Cortex of kidney (tissue), 1 donor: ENCODE measurements around the gene DHFR2.
"Not testable (repeated sequence)": the region's sequence is repeated elsewhere in the genome, so short reads cannot be mapped to it uniquely, and the experiment has no call there.

Source experiments
- DNase-seq: peaks from one replicate; lab custom pipeline; 2025; lab: John Stamatoyannopoulos, UW

The DHFR2 gene

DNA sequence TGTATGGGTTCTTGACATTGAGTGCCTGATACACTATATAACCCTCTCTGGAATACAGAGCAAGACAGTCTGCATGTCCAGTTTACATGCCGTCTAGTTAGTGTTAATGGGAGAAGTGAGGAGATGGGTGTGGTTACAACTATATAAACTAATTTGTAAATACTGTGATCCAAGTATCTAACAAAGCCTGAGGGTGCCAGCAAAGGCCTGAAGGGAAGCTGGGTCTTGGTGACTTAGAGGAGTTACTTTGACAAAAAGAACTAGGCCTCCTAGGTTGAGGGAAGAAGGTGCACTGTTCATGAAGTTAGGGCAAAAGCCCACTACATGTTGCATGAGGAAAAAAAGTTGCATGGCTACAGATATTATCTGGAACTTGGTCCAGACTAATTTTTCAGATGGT, 2.4 kb upstream of the DHFR2 start:
- DNase-seq, result no peak

DNA sequence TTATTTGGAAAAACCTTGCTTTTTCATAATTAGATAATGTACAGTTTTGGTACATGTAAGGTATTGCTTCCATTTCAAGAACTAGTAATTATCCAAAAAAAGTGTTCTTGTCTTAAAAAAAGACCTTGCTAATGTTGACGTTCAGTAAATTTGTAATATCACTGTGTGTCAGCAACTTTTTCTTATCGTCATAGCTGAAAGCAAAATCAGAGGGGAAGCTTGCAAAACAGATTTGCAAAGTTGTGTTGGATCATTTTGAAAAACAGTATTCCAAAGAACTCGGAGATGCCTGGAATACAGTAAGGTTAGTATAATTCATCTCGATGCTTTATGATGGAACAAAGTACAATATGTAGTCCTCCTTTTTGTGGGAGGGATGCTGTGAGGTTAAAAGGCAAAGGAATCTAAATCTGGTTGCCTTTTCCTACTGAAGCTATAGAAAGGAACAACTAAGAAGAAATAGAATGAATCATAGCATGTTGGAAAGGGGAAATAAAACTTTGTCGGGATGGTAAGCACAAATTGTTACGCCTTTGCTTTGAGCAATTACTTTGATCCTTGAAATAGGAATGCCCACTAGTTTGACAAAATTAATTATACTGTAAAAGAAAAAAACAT, 1.6 kb upstream of the DHFR2 start:
- DNase-seq, result no peak

DNA sequence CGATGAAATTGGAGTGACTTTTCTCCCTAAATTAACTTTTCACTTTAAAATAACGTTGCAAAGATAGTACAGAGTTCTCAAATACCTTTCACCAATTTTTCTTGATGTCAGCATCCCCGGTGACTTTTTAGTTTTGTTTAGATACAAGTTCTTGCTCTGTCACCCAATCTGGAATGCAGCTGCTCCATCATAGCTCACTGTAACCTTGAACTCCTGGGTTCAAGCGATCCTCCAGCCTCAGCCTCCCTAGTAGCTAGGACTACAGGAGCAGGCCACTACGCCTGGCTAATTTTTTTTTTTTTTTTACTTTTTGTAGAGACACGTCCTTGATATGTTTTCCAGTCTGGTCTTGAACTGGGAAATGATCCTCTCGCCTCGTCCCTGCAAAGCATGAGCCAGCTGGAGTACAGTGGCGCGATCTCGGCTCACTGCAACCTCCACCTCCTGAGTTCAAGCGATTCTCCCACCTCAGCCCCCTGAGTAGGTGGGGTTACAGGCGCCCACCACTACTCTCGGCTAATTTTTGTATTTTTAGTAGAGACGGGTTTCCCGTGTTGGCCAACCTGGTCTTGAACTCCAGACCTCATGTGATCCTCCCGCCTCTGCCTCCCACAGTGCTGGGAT, 892 bp upstream of the DHFR2 start:
- no peak for DNase-seq

DNA sequence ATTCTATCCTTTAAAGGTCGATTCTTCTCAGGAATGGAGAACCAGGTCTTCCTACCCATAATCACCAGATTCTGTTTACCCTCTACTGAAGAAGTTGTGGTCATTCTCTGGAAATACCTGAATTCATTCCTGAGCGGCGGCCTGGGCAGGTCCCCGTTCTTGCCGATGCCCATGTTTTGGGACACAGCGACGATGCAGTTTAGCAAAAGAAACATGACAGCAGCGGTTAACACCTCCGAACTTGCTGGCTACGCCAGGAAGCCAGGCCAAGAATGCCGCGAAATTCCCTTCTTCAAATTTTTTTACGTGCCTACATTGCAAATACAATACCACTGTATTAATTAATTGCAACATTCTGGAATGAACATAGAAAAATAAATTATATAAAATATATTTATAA, 1.4 kb downstream of the DHFR2 start:
- DNase-seq, result no peak

DNA sequence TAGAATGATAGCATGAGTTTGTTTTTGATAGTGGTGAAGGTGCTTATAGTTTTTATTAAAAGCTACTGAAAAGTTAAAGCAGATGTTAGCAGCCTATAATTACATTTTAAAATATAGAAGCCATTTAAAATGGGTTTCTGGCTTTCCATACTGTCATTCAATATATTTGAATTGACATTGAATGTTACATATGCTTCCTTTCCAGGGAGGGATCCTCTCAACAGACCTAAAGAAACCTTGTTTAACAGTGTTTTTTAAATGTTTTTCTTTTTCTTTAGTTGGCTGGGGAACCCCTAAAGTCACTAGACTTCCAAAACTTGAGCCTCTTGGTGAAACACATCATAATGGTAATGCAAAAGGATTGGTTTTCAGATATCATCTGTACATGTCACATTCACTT, 12.2 kb downstream of the DHFR2 start:
- DNase-seq, result no peak

DNA sequence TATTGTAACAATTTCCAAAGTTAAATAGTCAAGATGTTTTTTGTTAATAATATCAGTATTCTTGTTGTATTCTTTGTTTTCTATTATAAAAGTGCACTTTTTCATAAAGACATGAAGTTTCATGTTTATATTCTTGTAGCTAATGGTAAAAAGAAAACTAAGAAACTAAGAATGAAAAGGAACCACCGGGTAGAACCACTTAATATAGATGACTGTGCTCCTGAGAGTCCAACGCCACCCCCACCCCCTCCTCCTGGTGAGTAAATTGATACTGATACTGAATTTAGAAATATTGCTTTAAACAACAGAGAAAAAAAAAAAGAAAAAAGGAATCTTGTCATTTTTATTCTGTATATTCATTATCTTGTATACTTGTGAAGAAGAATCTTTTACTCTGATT, 13.4 kb downstream of the DHFR2 start:
- DNase-seq, result no peak

DNA sequence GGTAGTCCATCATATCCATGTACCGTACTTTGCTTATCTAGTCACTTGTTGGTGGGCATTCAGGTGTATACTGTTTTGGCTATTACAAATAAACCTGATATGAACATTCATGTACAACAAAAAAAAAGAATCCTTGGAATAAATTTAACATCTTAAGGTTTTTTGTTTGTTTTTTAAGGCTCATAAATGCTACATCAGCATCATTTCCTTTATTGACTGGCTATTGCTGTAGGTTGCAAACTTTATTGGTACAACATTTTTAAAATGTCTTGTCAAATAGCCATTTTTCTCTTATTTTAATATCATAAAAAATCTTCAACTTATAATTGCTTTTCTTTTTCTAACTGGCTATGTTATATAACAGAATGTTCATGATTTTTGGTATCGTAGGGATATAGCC, 16.2 kb downstream of the DHFR2 start:
- no peak for DNase-seq

DNA sequence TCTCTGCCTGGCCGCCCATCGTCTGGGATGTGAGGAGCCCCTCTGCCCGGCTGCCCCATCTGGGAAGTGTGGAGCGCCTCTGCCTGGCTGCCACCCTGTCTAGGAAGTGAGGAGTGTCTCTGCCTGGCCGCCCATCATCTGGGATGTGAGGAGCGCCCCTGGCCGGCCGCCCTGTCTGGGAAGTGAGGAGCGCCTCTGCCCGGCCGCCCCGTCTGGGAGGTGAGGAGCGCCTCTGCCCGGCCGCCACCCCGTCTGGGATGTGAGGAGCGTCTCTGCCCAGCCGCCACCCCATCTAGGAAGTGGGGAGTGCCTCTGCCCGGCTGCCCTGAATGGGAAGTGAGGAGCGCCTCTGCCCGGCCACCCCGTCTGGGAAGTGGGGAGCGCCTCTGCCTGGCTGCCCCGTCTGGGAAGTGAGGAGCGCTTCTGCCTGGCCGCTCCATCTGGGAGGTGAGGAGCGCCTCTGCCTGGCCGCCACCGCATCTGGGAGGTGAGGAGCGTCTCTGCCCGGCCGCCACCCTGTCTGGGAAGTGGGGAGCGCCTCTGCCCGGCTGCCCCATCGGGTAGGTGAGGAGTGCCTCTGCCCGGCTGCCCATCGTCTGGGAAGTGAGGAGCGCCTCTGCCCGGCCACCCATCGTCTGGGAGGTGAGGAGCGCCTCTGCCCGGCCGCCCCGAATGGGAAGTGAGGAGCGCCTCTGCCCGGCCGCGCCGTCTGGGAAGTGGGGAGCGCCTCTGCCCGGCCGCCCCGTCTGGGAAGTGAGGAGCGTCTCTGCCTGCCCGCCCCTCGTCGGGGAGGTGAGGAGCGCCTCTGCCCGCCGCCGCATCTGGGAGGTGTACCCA, 18.4 kb downstream of the DHFR2 start:
- not testable (repeated sequence) for DNase-seq

DNA sequence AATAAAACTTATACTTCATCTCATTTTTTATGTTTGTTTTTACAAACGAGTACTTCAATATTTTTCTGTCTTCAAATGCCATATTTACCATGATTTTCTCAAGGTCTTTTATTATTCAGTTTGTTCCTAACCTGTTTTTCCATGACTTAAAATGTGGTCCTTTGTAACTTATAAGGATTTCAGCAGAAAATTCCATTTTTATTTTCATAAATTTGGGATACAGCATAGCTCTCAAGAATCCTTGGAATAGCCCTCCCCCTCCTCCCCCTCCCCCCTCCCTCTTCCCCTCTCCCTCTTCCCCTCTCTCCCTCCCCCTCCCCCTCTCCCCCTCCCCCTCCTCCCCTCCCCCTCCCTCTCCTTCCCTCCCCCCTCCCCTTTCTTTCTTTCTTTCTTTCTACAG, 19.4 kb downstream of the DHFR2 start:
- DNase-seq, result no peak

DNA sequence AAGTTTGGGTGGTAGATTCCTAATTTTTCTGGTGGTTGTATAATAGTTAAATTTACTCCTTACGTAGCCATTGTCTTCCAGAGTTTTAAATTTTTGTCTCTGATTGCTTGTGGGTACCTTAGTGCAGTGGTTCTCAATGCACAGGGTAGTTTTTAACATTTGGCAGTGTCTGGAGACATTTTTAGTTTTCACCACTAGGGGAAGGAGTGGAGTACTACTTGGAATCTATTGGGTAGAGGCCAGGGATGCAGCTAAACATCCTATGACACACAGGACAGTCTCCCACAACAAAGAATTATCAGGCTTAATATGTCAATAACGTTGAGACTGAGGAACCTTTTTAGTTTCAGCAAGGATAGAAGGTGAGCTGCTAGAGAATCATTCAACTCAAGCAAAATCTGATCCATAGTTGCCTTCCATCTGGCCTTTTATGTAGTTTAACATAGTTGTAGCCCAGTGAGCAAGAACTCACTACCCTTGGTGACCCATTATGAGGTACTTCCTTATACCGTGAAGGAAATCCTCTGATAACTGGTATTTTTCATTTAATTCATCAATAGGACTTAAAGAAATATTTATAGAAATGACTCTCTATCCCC, 25.7 kb downstream of the DHFR2 start:
- DNase-seq, result no peak

DNA sequence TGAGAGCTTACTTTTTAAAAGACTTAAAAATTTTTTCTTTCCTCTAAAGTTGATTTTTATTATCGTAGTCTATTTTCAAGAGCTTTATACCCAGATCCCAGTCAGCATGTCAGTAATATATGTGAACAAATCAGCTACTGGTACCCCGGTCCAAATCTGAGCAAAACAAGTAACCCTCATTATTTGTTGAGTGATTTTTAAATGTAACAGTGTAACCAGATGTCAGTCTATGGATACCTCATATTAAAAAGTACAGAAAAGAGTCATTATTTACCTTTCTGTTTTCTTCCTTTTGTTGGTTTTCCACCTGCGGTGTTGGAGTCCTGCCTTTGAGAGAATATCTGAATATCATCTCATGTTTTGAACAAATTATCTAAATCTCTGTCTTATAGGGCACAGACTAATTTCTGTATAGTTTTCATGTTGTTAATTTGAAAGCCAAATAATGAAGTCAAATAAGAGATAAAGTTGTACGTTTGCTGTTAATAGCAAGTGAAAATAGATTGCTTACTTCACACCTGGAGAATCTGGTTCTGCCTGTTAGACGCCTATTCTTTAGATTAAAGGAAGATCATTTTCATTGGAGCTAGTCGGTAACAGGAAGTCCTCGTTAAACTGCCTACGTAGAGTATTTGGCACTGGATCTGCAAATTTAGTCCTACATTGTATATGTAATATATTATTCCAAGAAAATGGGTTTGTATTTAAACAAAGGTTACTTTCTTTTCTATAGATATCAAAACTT, 34.5 kb downstream of the DHFR2 start, which contains the start of gene STX19:
Gene STX19 (minus strand): TSS at position 505 of the 745 bp plus-strand sequence. CDS start 13,328 bp downstream, outside the sequence.
- no peak for DNase-seq

DNA sequence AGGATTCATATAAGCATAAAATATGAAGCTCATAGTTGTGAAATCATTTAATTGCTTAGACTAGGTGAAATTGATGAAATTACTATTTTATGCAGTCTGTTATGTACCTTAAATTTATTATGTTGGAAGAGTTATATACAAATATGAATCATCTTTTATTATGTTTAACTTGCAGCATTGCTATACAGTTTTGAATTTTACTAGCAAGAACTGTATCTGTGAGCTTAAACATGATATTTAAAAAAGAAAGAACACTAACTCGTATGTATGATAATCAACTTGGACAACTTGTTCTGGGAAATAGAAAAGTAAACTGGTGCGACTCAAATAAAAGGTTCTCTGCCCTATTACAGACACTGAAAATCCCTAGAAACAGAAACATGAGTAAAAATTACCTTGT, 36.1 kb downstream of the DHFR2 start:
- DNase-seq, result no peak

DNA sequence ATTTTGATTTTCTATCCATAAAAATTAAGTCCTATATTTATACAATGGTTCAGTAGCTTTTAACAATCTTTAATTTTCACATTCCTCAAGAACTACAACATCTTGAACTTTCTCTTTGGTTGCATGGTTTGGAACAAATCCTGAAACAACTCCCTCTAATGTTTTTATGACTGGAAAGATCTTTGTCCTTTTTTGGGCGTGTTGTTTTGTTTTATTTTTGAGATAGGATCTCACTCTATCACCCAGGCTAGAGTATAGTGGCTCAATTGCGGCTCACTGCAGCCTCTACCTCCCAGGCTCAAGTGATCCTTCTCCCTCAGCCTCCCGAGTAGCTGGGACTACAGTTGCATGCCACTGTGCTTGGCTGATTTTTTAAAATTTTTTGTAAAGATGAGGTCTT, 38.3 kb downstream of the DHFR2 start:
- DNase-seq, result no peak

DNA sequence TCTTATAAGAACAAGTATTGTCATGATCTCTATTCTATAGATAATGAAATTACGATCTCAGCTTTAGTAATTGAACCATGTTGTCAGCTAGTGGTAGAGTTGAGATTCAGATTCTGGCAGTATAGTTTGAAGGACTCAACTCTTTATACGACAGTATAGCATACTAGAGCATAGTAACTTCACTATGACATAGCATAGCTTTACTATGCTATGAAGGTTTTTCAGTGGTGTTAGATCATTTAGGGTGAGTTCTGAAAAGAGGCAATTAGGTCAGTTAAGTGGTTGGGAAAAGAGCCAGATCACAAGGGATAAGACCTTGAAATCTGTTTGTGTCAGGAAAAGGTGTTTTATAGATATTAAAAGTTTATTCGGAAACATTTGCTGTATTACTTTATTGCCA, 42.4 kb downstream of the DHFR2 start:
- no peak for DNase-seq

DNA sequence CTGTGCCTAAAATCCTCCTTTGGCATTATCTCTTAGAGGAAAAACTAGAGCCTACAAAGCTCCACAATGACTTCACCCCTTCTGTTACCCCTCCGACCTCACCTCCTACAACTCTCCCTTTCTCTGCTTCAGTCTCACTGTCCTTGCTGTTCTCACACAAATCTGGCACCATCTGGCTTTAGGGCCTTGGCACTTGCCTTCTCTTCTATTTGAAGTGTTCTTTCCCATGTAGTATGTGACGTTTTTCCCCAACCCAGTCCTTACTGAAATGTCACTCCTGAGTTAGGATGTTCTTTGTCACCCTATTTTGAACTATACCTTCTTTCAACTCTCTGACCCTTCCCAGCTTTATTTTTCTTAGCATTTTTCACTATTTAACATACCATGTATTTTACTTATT, 43.1 kb downstream of the DHFR2 start:
- DNase-seq, result no peak

DNA sequence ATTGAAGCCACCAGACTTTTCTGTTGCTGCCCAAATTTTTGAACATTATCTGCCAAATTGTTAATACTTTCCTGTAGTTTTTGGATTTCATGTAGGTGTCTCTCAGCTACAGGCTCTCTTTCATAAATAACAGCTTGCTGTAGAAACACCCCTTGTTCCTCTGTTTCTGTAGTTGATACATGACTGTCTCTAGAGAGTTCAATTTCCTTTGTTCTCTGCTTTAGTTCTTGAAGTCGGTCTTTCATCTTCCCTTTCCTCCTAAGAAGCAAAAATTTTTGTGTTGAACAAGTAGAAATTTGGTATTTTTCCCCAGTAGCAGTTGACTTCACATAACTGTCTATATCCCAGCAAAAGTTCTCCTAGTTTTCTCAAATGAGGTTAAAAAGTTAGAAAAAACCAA, 47.7 kb downstream of the DHFR2 start:
- DNase-seq, result no peak

DNA sequence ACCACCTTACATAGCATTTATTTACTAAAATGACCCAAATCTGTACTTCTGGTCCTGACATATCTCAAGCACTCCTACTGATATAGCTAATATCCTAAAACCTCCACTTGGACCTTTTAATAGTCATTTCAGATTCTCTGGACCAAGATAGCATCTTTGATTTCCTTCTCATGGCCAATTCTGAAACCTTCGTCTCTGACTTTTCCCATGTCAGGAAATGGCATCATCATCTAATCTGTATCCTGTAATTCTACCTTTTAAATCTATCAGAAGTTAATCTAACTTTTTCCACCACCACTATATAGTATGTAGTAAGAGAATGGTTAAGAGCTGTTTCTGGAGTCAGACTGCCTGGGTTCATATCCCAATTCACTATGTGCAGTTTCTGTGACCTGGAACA, 50.5 kb downstream of the DHFR2 start:
- no peak for DNase-seq

DNA sequence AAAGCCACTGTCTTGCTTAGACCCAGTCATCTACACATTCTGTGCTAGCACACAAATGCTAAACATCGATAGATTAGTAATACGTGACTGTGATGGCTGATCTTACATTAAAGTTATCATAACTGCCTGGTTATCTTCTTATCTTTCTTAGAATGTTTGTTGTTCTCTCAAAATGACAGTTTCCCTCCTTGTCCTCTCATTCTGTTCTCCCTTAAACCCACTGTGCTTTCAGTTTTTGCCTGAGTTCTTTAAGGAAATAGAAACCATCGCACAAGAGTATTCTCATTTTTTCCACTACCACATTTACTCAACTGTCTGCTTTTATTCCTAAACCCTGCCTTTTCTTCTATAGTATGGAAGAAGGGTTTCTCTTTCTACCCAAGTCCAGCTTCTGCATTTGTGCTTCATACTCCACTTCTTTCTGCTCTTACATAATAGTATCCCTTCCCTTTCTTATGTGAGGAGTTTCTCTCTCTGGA, 51.4 kb downstream of the DHFR2 start:
- no peak for DNase-seq

DNA sequence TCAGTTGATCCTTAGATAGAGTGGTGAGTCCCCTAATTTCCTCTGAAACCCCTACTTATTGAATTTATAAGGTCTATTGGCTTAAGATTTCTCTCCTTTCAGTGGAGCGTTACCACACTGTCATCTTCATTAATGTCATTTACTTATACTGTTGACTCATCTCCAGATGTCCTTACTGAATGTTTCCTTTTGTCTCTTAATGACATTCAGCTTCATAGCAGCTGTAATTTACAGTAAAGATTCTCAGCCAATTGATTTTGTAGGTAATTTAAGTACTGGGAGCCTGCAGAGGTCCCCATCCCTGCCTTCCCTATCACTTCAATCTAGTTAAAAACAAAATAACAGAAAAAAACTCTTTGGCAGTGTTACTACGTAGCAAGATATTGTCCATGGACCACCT, 53.1 kb downstream of the DHFR2 start:
- no peak for DNase-seq

DNA sequence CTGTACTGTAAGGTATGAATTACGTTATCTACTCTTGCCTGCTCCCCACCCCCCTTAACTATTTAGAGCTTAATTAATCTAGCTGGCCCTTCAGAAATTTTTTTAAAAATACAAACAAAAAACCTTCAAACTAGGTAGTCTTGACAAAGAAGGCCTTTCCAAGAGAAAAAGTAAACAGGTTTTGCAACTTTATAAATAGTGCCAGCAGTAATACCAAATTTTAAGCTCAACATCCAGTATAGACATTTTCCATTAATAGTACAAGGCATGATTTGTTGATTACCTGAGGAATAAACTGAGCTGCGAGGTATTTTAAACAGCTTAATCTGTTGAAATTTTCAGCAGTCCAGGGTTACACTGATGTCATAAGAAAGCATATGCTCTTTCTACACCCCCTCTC, 54.5 kb downstream of the DHFR2 start:
- DNase-seq, result no peak
